VCaP (cell line): ENCODE results near the gene TMEM200B.
"Not testable (repeated sequence)": the region's sequence is repeated elsewhere in the genome, so short reads cannot be mapped to it uniquely, and the experiment has no call there.

ENCODE experiments used
- H3K27ac ChIP-seq: fragments of 450-650 bp; 2 replicates; pipeline ENCODE4 v1.5.1; 2017
- CTCF ChIP-seq: fragments of 450-650 bp; conservative IDR thresholded peaks from 2 replicates; pipeline ENCODE4 v1.5.1; 2017; ENCODE audit warnings: mild to moderate bottlenecking, moderate library complexity

Gene TMEM200B

GRCh38 chr1:29096231-29096886 lies 27.3 kb downstream of the TMEM200B start:
- no peak for TF ChIP-seq CTCF
- H3K27ac ChIP-seq: no peak overlapping the region

- no peak for TF ChIP-seq CTCF
- no peak overlapping the region for H3K27ac ChIP-seq
Observed at GRCh38 chr1:29094954-29095353, 28.7 kb downstream of the TMEM200B start.

GRCh38 chr1:29094433-29094832 lies 29.3 kb downstream of the TMEM200B start:
- TF ChIP-seq CTCF: no peak

GRCh38 chr1:29092704-29093103 lies 31.0 kb downstream of the TMEM200B start:
- not testable (repeated sequence) for H3K27ac ChIP-seq

More at GRCh38 chr1:29094433-29094832, 29.3 kb downstream of the TMEM200B start:
- H3K27ac ChIP-seq: no peak overlapping the region

- no peak for TF ChIP-seq CTCF
- H3K27ac ChIP-seq: no peak overlapping the region
Observed at GRCh38 chr1:29090937-29091618, 32.6 kb downstream of the TMEM200B start.

- H3K27ac ChIP-seq: no peak overlapping the region
- no peak for TF ChIP-seq CTCF
Observed at GRCh38 chr1:29084196-29084521, 39.5 kb downstream of the TMEM200B start.

GRCh38 chr1:29083317-29084195 lies 40.1 kb downstream of the TMEM200B start:
- no peak for TF ChIP-seq CTCF
- H3K27ac ChIP-seq: no peak overlapping the region
